Endothelial cell of umbilical vein (primary cell): ENCODE measurements around the gene NBR1. TPM values are rescaled to one million over a fixed set of nuclear protein-coding genes. Genes with fewer than 3 reads are reported as not detected.
"Not testable (repeated sequence)": the region's sequence is repeated elsewhere in the genome, so short reads cannot be mapped to it uniquely, and the experiment has no call there.

Source experiments
- BruUV-seq: library from RNA; stranded (reverse); fragments of 400-500 nt; replicated peaks from 2 replicates; lab custom pipeline; 2021; lab: Mats Ljungman, UMichigan
- CTCF ChIA-PET: fragments of 300-600, 350-600 bp; sonication (Branson Sonifier 250); formaldehyde crosslinking; loops from one replicate; lab custom pipeline; 2021; ENCODE audit warnings: antibody characterized with exemption, inconsistent platforms; lab: Charles Lee
- POLR2A ChIA-PET: fragments of 300-600, 350-600 bp; sonication (Branson Sonifier 250); formaldehyde crosslinking; loops from one replicate; lab custom pipeline; 2021; ENCODE audit warnings: antibody characterized with exemption, inconsistent platforms; lab: Charles Lee
- DNase-seq: peaks from one replicate; pipeline ENCODE4 v3.0.0-alpha.2; 2011; ENCODE audit warnings: low read depth, low spot score
- FAIRE-seq: peaks from 2 replicates; lab custom pipeline; 2011; peaks lifted over from hg19 to GRCh38; lab: Jason Lieb, UNC
- H2AFZ ChIP-seq: 2 replicates; pipeline ENCODE4 v1.6.0; 2012; ENCODE audit warnings: low read depth, low read length, control low read depth, inconsistent platforms
- H3K27ac ChIP-seq: 2 replicates; pipeline ENCODE4 v1.5.1; 2011; ENCODE audit warnings: low read depth, mild to moderate bottlenecking, control low read depth, low read length, moderate library complexity; ENCODE audit not compliant: insufficient read depth
- H3K27me3 ChIP-seq, 2 experiments: 2 replicates each; pipeline versions ENCODE4 v1.6.0 to v1.6.1; 2011; ENCODE audit warnings: low read length in 2 of 2, mixed read lengths in 1 of 2; ENCODE audit not compliant: control insufficient read depth in 2 of 2, insufficient read depth in 2 of 2
- H3K36me3 ChIP-seq, 2 experiments: 2 replicates in 1 of 2; 3 replicates in 1 of 2; pipeline ENCODE4 v1.5.1; 2011; ENCODE audit warnings: low read length in 2 of 2, mild to moderate bottlenecking in 1 of 2, moderate library complexity in 1 of 2; ENCODE audit not compliant: control insufficient read depth in 2 of 2, insufficient read depth in 2 of 2; ENCODE audit errors: extremely low read depth in 1 of 2
- H3K4me1 ChIP-seq: 3 replicates; pipeline ENCODE4 v1.5.1; 2011; ENCODE audit warnings: mild to moderate bottlenecking, low read length; ENCODE audit not compliant: control insufficient read depth, insufficient read depth; ENCODE audit errors: extremely low read depth
- H3K4me2 ChIP-seq: 2 replicates; pipeline ENCODE4 v1.6.1; 2011; ENCODE audit warnings: low read length, control low read depth, mixed read lengths; ENCODE audit not compliant: insufficient read depth
- H3K4me3 ChIP-seq, 3 experiments: fragments of 200-600 bp in 1 of 3; sonication (generic), shearing (Covaris generic) in 1 of 3; replicated peaks in 1 of 3; 2 replicates each; pipeline ENCODE4 v1.5.1; 2011 to 2016; ENCODE audit warnings: control low read depth in 3 of 3, low read length in 3 of 3, mild to moderate bottlenecking in 2 of 3, inconsistent platforms in 1 of 3, low read depth in 1 of 3, moderate library complexity in 1 of 3; ENCODE audit not compliant: insufficient read depth in 1 of 3
- H3K79me2 ChIP-seq: 2 replicates; pipeline ENCODE4 v1.6.0; 2012; ENCODE audit warnings: low read length, inconsistent platforms; ENCODE audit not compliant: control insufficient read depth, insufficient read depth
- H3K9ac ChIP-seq: replicated peaks from 2 replicates; pipeline ENCODE3; 2011; ENCODE audit warnings: low read length, control low read depth; ENCODE audit not compliant: insufficient read depth; ENCODE audit errors: extremely low read depth
- H3K9me1 ChIP-seq: replicated peaks from 3 replicates; pipeline ENCODE4 v1.6.0; 2011; ENCODE audit warnings: mild to moderate bottlenecking, low read length; ENCODE audit not compliant: control insufficient read depth, insufficient read depth; ENCODE audit errors: extremely low read depth
- H3K9me3 ChIP-seq: replicated peaks from 2 replicates; pipeline ENCODE4 v1.5.1; 2012; ENCODE audit warnings: low read length, inconsistent platforms; ENCODE audit not compliant: control insufficient read depth, insufficient read depth
- H4K20me1 ChIP-seq: replicated peaks from 2 replicates; pipeline ENCODE3; 2011; ENCODE audit warnings: mild to moderate bottlenecking, low read length; ENCODE audit not compliant: control insufficient read depth, insufficient read depth; ENCODE audit errors: extremely low read depth
- EZH2 ChIP-seq: IDR thresholded peaks from 2 replicates; pipeline ENCODE4 v1.6.1; 2012; ENCODE audit warnings: borderline replicate concordance, low read depth, mild to moderate bottlenecking, moderate library complexity, low read length, inconsistent platforms; ENCODE audit not compliant: severe bottlenecking
- FOS ChIP-seq: IDR thresholded peaks from 2 replicates; pipeline ENCODE4 v1.6.1; 2011; ENCODE audit warnings: mild to moderate bottlenecking, low read length, moderate library complexity, borderline replicate concordance; ENCODE audit not compliant: insufficient read depth
- GATA2 ChIP-seq: IDR thresholded peaks from 2 replicates; pipeline ENCODE4 v1.7.0; 2011; ENCODE audit warnings: low read depth, mild to moderate bottlenecking, moderate library complexity, mixed read lengths, low read length; ENCODE audit not compliant: insufficient read length, insufficient read depth
- JUN ChIP-seq: IDR thresholded peaks from 2 replicates; pipeline ENCODE4 v1.6.1; 2011; ENCODE audit warnings: borderline replicate concordance, low read depth; ENCODE audit not compliant: insufficient read length, insufficient read depth
- MAX ChIP-seq: IDR thresholded peaks from 2 replicates; pipeline ENCODE4 v1.6.1; 2011; ENCODE audit not compliant: insufficient read depth, insufficient read length
- MYC ChIP-seq: IDR thresholded peaks from one replicate; pipeline ENCODE4 v1.6.1; 2011; ENCODE audit warnings: mild to moderate bottlenecking, low read depth, low read length
- POLR2A ChIP-seq: IDR thresholded peaks from 2 replicates; pipeline ENCODE4 v1.6.1; 2012; ENCODE audit warnings: low read depth, mild to moderate bottlenecking, control low read depth, low read length
- POLR2AphosphoS5 ChIP-seq: IDR thresholded peaks from 2 replicates; pipeline ENCODE4 v1.6.1; 2012; ENCODE audit warnings: low read depth, mild to moderate bottlenecking, control low read depth, low read length, moderate library complexity; ENCODE audit not compliant: insufficient read depth
- dilution Hi-C: fragments of 300-500 bp; cut with MboI; formaldehyde crosslinking; loops from one replicate; pipeline ENCODE4 v1.15.0; 2019; ENCODE audit warnings: low sequenced_read_pairs; ENCODE audit not compliant: extremely low pct_ligation_motif_present
- intact Hi-C: fragments of 100-400 bp; cut with micrococcal nuclease; formaldehyde crosslinking; loops from one replicate; pipeline ENCODE4 v1.10.0; 2022
- polyA plus RNA-seq, 4 experiments: library from polyadenylated mRNA; depleted of rRNA in 3 of 4; stranded (reverse) in 3 of 4; unstranded in 1 of 4; fragments of >200 nt; gene quantifications; 2 replicates each; pipeline versions ENCODE4 v1.2.1 to v1.2.3, GENCODE V29; 2011 to 2012; ENCODE audit warnings: missing spikeins in 1 of 4
- total RNA-seq: library from RNA; stranded (reverse); gene quantifications from 2 replicates; pipeline ENCODE4 v1.2.3, GENCODE V29; 2021
- TF ChIP-seq, protein P1 (sequence below), 2 donors: IDR thresholded peaks; 1 replicate in 1 of 2; 2 replicates in 1 of 2; pipeline ENCODE4 v1.5.1; 2011; ENCODE audit warnings: low read length in 2 of 2, mild to moderate bottlenecking in 2 of 2, moderate library complexity in 2 of 2, control low read depth in 1 of 2, inconsistent platforms in 1 of 2, low read depth in 1 of 2; ENCODE audit not compliant: insufficient read depth in 1 of 2; ENCODE audit errors: extremely low read depth in 1 of 2

Gene NBR1
- total and polyA plus RNA-seq, 2 donors (not counting 3 experiments of a cell fraction or from before 2014, with no cell fraction given) = 26.4 to 57.0 TPM

DNA sequence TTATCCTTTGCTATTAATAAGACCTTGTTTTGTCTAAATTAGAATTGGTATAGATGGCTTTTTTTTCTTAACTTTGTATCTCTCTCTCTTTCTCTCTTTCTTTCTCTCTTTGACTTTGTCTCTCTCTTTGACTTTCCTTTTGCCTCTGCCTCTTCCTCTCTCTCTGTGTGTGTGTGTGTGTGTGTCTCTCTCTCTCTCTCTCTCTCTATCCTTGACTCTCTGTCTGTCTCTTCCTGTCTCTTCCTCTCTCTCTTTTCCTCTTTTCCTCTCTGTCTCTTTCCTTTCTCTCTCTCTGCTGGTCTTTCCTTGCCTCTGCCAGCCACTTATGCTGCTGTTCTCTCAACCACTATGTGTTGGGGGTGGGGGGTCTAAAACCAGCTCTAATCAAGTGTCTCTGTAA is 5.0 kb upstream of the NBR1 start:
- H3K9me1 ChIP-seq, intact Hi-C loops, H3K36me3 ChIP-seq, H2AFZ ChIP-seq, H3K79me2 ChIP-seq, DNase-seq, H3K9ac ChIP-seq, POLR2A ChIA-PET, H3K9me3 ChIP-seq, H4K20me1 ChIP-seq, H3K27me3 ChIP-seq, BruUV-seq, CTCF ChIA-PET, H3K4me3 ChIP-seq, H3K27ac ChIP-seq, dilution Hi-C loops, FAIRE-seq, H3K4me2 ChIP-seq, H3K4me1 ChIP-seq: not testable (repeated sequence)

GRCh38 chr17:43169561-43170139 is 1.4 kb upstream of the NBR1 start:
- Histone ChIP-seq H3K4me3 (peak overlapping the region; percentile 47 to 75 (median 73)), H3K9me1 (no peaks in the 10 kb centered on the region), H3K36me3 (no peaks in the 10 kb centered on the region), H2AFZ (peak overlapping the region; percentile 69), H3K4me2 (peak overlapping the region; percentile 46), H4K20me1 (no peaks in the 10 kb centered on the region), H3K79me2 (peaks cover 11% of the 10 kb centered on the region), H3K27me3 (no peaks in the 10 kb centered on the region), H3K27ac (peak overlapping the region; percentile 55), H3K9ac (peak overlapping the region; percentile 87), H3K4me1 (peaks cover 22% of the 10 kb centered on the region), H3K9me3 (no peaks in the 10 kb centered on the region)
- POLR2A ChIA-PET = interaction anchor here (1.4 to 1.6 kb wide), 2 partner anchors 145 to 146 kb away, joined by 3 to 8 read pairs; no protein-coding TSS in a partner anchor
- FAIRE-seq = no peak
- intact Hi-C loops (loop anchor here (1.0 to 2.0 kb wide), 4 partner anchors 42 to 561 kb away; partner anchors contain the start of genes BRCA1, RETREG3, TMEM106A and TUBG1), dilution Hi-C loops (no loop called here)
- TF ChIP-seq MYC (no peak), POLR2AphosphoS5 (no peak), JUN (no peak), FOS (no peak), EZH2 (no peak), MAX (peak; percentile 18), GATA2 (no peak), POLR2A (no peak)
- TF ChIP-seq, protein P1, sequence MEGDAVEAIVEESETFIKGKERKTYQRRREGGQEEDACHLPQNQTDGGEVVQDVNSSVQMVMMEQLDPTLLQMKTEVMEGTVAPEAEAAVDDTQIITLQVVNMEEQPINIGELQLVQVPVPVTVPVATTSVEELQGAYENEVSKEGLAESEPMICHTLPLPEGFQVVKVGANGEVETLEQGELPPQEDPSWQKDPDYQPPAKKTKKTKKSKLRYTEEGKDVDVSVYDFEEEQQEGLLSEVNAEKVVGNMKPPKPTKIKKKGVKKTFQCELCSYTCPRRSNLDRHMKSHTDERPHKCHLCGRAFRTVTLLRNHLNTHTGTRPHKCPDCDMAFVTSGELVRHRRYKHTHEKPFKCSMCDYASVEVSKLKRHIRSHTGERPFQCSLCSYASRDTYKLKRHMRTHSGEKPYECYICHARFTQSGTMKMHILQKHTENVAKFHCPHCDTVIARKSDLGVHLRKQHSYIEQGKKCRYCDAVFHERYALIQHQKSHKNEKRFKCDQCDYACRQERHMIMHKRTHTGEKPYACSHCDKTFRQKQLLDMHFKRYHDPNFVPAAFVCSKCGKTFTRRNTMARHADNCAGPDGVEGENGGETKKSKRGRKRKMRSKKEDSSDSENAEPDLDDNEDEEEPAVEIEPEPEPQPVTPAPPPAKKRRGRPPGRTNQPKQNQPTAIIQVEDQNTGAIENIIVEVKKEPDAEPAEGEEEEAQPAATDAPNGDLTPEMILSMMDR (IDR thresholded peaks at IDR 0.05; ENCODE audit: extremely low read depth in 1 of 2, insufficient read depth in 1 of 2, low read depth in 1 of 2, low read length in 2 of 2) = no peak
- no TSS peak for BruUV-seq
- no peak for DNase-seq
- CTCF ChIA-PET = interaction anchor here (1.0 to 2.2 kb wide), 4 partner anchors 68 to 314 kb away, joined by 4 to 15 read pairs (median 4); partner anchors contain the start of genes DHX8, RND2 and RPL27
